Caco-2 (cell line): ENCODE data around the gene NDUFA3. TPM values are rescaled to one million over a fixed set of nuclear protein-coding genes. Genes with fewer than 3 reads are reported as not detected.

Experiments
- BruUV-seq: library from RNA; stranded (reverse); fragments of 400-500 nt; replicated peaks from 2 replicates; lab custom pipeline; 2021; lab: Mats Ljungman, UMichigan
- CTCF ChIA-PET: fragments of 300-600 bp; sonication (Branson Sonifier 250); formaldehyde crosslinking; loops from one replicate; lab custom pipeline; 2022; ENCODE audit warnings: antibody characterized with exemption; lab: Charles Lee
- POLR2A ChIA-PET: fragments of 300-600 bp; sonication (Branson Sonifier 250); formaldehyde crosslinking; loops from one replicate; lab custom pipeline; 2022; ENCODE audit warnings: antibody characterized with exemption; lab: Charles Lee
- DNase-seq, 2 experiments: peaks; one replicate each; pipeline versions ENCODE4 v3.0.0 to v3.0.0-alpha.2; 2020 to 2022
- H3K27me3 ChIP-seq: replicated peaks from 2 replicates; pipeline ENCODE4 v1.6.0; 2011; ENCODE audit warnings: low read length; ENCODE audit not compliant: control insufficient read depth, insufficient read depth
- H3K36me3 ChIP-seq: 2 replicates; pipeline ENCODE4 v1.5.1; 2011; ENCODE audit warnings: low read length; ENCODE audit not compliant: control insufficient read depth, insufficient read depth
- H3K4me1 ChIP-seq: fragments of 250-450 bp; sonication (Bioruptor Pico); 2 replicates; pipeline ENCODE4 v1.5.1; 2020; ENCODE audit warnings: mild to moderate bottlenecking
- H3K4me3 ChIP-seq: 2 replicates; pipeline ENCODE4 v1.5.1; 2011; ENCODE audit warnings: low read depth, mild to moderate bottlenecking, control low read depth, low read length
- H3K9me3 ChIP-seq: fragments of 250-450 bp; sonication (Bioruptor Pico); 2 replicates; pipeline ENCODE4 v1.5.1; 2020; ENCODE audit warnings: mild to moderate bottlenecking, moderate library complexity
- H3K27ac Mint-ChIP-seq: one replicate; pipeline ENCODE4 v1.8.0; 2022; ENCODE audit warnings: mixed read lengths; ENCODE audit not compliant: unreplicated experiment
- H3K27me3 Mint-ChIP-seq: one replicate; pipeline ENCODE4 v1.8.0; 2022; ENCODE audit warnings: mixed read lengths; ENCODE audit not compliant: insufficient read depth, unreplicated experiment
- H3K36me3 Mint-ChIP-seq: one replicate; pipeline ENCODE4 v1.8.0; 2022; ENCODE audit warnings: mild to moderate bottlenecking, mixed read lengths; ENCODE audit not compliant: insufficient read depth, unreplicated experiment
- H3K4me1 Mint-ChIP-seq: one replicate; pipeline ENCODE4 v1.8.0; 2022; ENCODE audit warnings: low read depth, mixed read lengths; ENCODE audit not compliant: unreplicated experiment
- H3K4me3 Mint-ChIP-seq: one replicate; pipeline ENCODE4 v1.8.0; 2022; ENCODE audit warnings: mild to moderate bottlenecking, moderate library complexity, mixed read lengths; ENCODE audit not compliant: unreplicated experiment
- H3K9me3 Mint-ChIP-seq: one replicate; pipeline ENCODE4 v1.8.0; 2022; ENCODE audit warnings: mixed read lengths; ENCODE audit not compliant: unreplicated experiment
- CTCF ChIP-seq, 2 experiments: fragments of 200-600 bp in 1 of 2; IDR thresholded peaks; 1 replicate in 1 of 2; 2 replicates in 1 of 2; pipeline versions ENCODE4 v1.5.1 to v1.8.0; 2011 to 2022; ENCODE audit warnings: antibody characterized with exemption in 1 of 2, control low read depth in 1 of 2, inconsistent platforms in 1 of 2, low read depth in 1 of 2, low read length in 1 of 2, mild to moderate bottlenecking in 1 of 2, moderate library complexity in 1 of 2; ENCODE audit not compliant: insufficient read depth in 1 of 2, severe bottlenecking in 1 of 2, unreplicated experiment in 1 of 2
- intact Hi-C: fragments of 100-400 bp; cut with micrococcal nuclease; formaldehyde crosslinking; loops from one replicate; pipeline ENCODE4 v1.10.0; 2022; ENCODE audit not compliant: unreplicated experiment
- total RNA-seq: library from RNA; stranded (reverse); gene quantifications from 2 replicates; pipeline ENCODE4 v1.2.3, GENCODE V29; 2022

The NDUFA3 gene
- total RNA-seq, 1 experiment from 2014 or later, result 185 TPM

- Mint-ChIP-seq H3K4me1 (no peaks in the 10 kb centered on the region), H3K9me3 (no peaks in the 10 kb centered on the region), H3K27ac (no peak overlapping the region), H3K36me3 (peaks cover 36% of the 10 kb centered on the region), H3K4me3 (no peak overlapping the region), H3K27me3 (no peaks in the 10 kb centered on the region)
- H3K9me3 ChIP-seq, result no peaks in the 10 kb centered on the region
- no peak for TF ChIP-seq CTCF (IDR thresholded peaks at IDR 0.05; ENCODE audit: insufficient read depth in 1 of 2, low read depth in 1 of 2, low read length in 1 of 2, severe bottlenecking in 1 of 2, unreplicated experiment in 1 of 2)
- BruUV-seq, result no TSS peak
- intact Hi-C loops, result no loop called here
- POLR2A ChIA-PET, result no interaction called here
- CTCF ChIA-PET, result no interaction called here
- DNase-seq, result no peak
- peaks cover 3% of the 10 kb centered on the region; the same call in 1 of the 2 replicates for H3K36me3 ChIP-seq
- no peaks in the 10 kb centered on the region for H3K27me3 ChIP-seq
- H3K4me1 ChIP-seq, result no peaks in the 10 kb centered on the region
- H3K4me3 ChIP-seq, result no peak overlapping the region
Measured at GRCh38 chr19:54128441-54128725, 25.7 kb downstream of the NDUFA3 start.

DNA sequence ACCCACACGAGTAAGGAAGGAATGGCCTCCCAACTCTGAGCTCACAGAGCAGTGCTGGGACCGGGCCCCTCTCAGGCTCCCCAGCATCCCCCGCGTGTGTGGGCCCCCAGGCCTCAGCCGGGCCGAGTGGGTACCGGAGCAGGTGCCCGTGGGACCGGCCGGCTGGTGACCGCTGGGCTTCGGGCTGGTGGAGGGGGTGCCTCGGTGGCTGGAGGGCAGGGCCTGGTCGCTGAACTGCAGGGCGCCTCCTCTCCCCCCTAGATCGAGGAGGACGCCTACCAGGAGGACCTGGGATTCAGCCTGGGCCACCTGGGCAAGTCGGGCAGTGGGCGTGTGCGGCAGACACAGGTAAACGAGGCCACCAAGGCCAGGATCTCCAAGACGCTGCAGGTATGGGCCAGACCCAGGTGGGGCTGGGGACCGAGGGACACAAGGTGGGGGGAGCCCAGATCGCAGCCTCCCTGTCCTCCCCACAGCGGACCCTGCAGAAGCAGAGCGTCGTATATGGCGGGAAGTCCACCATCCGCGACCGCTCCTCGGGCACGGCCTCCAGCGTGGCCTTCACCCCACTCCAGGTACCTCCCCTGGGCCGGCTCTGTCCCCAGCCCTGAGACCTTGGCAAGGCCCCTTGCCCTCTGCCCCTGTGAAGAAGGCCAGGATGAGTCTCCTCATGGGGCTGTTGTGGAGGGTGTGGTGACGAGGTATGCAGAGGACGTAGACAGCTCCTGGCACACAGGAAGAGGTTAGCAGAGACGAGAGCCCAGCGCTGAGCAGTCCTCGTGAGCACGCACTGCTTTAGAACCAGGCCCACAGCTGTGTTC lies 26.4 kb downstream of the NDUFA3 start:
- Histone ChIP-seq H3K9me3 (no peaks in the 10 kb centered on the region), H3K36me3 (peaks cover 3% of the 10 kb centered on the region; the same call in 1 of the 2 replicates), H3K4me1 (no peaks in the 10 kb centered on the region), H3K4me3 (no peak overlapping the region), H3K27me3 (no peaks in the 10 kb centered on the region)
- Mint-ChIP-seq H3K27me3 (no peaks in the 10 kb centered on the region), H3K4me1 (peaks cover under 1% of the 10 kb centered on the region), H3K9me3 (no peaks in the 10 kb centered on the region), H3K4me3 (no peak overlapping the region), H3K36me3 (peaks cover 34% of the 10 kb centered on the region), H3K27ac (no peak overlapping the region)
- no TSS peak for BruUV-seq
- no peak for DNase-seq
- TF ChIP-seq CTCF (IDR thresholded peaks at IDR 0.05; ENCODE audit: insufficient read depth in 1 of 2, low read depth in 1 of 2, low read length in 1 of 2, severe bottlenecking in 1 of 2, unreplicated experiment in 1 of 2), result no peak
- intact Hi-C loops, result no loop called here
- ChIA-PET POLR2A (no interaction called here), CTCF (no interaction called here)

GRCh38 chr19:54129617-54129996 lies 27.0 kb downstream of the NDUFA3 start:
- Mint-ChIP-seq H3K36me3 (peaks cover 35% of the 10 kb centered on the region), H3K27ac (no peak overlapping the region), H3K4me3 (no peak overlapping the region), H3K4me1 (peaks cover 7% of the 10 kb centered on the region), H3K9me3 (no peaks in the 10 kb centered on the region), H3K27me3 (no peaks in the 10 kb centered on the region)
- H3K9me3 ChIP-seq, result no peaks in the 10 kb centered on the region
- intact Hi-C loops, result no loop called here
- H3K4me3 ChIP-seq, result no peak overlapping the region
- CTCF ChIA-PET, result no interaction called here
- no peak for DNase-seq
- no peak for TF ChIP-seq CTCF (IDR thresholded peaks at IDR 0.05; ENCODE audit: insufficient read depth in 1 of 2, low read depth in 1 of 2, low read length in 1 of 2, severe bottlenecking in 1 of 2, unreplicated experiment in 1 of 2)
- H3K27me3 ChIP-seq, result no peaks in the 10 kb centered on the region
- POLR2A ChIA-PET, result no interaction called here
- BruUV-seq, result no TSS peak
- H3K4me1 ChIP-seq, result no peaks in the 10 kb centered on the region
- H3K36me3 ChIP-seq, result peaks cover 2% of the 10 kb centered on the region; the same call in 1 of the 2 replicates
